IMR-90 (cell line): Measurements from ENCODE around the gene ZNF530. TPM values are rescaled to one million over a fixed set of nuclear protein-coding genes. Genes with fewer than 3 reads are reported as not detected.

Experiments
- ATAC-seq: fragments of 200-7000 bp; cut with Tn5 transposase; 2 replicates; pipeline ENCODE4 v1.9.1; 2020; ENCODE audit warnings: low read depth, mild to moderate bottlenecking, moderate library complexity
- BruUV-seq: library from RNA; stranded (reverse); fragments of 400-500 nt; replicated peaks from 2 replicates; lab custom pipeline; 2021; lab: Mats Ljungman, UMichigan
- CTCF ChIA-PET: fragments of 300-600 bp; formaldehyde crosslinking; extraction: SDS; loops from one replicate; lab custom pipeline; 2021; ENCODE audit warnings: antibody characterized with exemption; lab: Yijun Ruan, JAX
- POLR2A ChIA-PET: fragments of 300-600 bp; sonication (Branson Sonifier 250); formaldehyde crosslinking; loops from one replicate; lab custom pipeline; 2022; ENCODE audit warnings: antibody characterized with exemption; ENCODE audit not compliant: unreplicated experiment; lab: Charles Lee
- DNase-seq: peaks from one replicate; pipeline ENCODE4 v3.0.0; 2013
- H2AFZ ChIP-seq: replicated peaks from 2 replicates; pipeline ENCODE3; 2013; ENCODE audit warnings: low read length, mild to moderate bottlenecking; ENCODE audit not compliant: poor library complexity
- H2AK5ac ChIP-seq: 2 replicates; pipeline ENCODE4 v1.6.1; 2013; ENCODE audit warnings: low read depth, low read length, inconsistent platforms
- H2AK9ac ChIP-seq: replicated peaks from 2 replicates; pipeline ENCODE3; 2013; ENCODE audit warnings: mild to moderate bottlenecking, low read depth, low read length, moderate library complexity; ENCODE audit not compliant: poor library complexity
- H2BK120ac ChIP-seq: 2 replicates; pipeline ENCODE4 v1.6.1; 2013; ENCODE audit warnings: low read depth, low read length, inconsistent platforms
- H2BK15ac ChIP-seq: 3 replicates; pipeline ENCODE4 v1.6.1; 2013; ENCODE audit warnings: low read depth, low read length, inconsistent platforms
- H2BK20ac ChIP-seq: 2 replicates; pipeline ENCODE4 v1.6.1; 2013; ENCODE audit warnings: low read depth, mild to moderate bottlenecking, inconsistent platforms, low read length, moderate library complexity
- H2BK5ac ChIP-seq: 2 replicates; pipeline ENCODE4 v1.6.1; 2013; ENCODE audit warnings: mild to moderate bottlenecking, low read depth, low read length, inconsistent platforms; ENCODE audit not compliant: poor library complexity, severe bottlenecking
- H3K14ac ChIP-seq: replicated peaks from 2 replicates; pipeline ENCODE4 v1.6.1; 2013; ENCODE audit warnings: low read depth, low read length, inconsistent platforms
- H3K18ac ChIP-seq: 2 replicates; pipeline ENCODE4 v1.6.1; 2013; ENCODE audit warnings: low read depth, low read length, control low read depth
- H3K23ac ChIP-seq: 2 replicates; pipeline ENCODE4 v1.6.1; 2013; ENCODE audit warnings: low read depth, low read length, inconsistent platforms
- H3K27ac ChIP-seq: 2 replicates; pipeline ENCODE4 v1.5.1; 2013; ENCODE audit warnings: mild to moderate bottlenecking, control low read depth, low read length; ENCODE audit not compliant: insufficient read depth
- H3K27me3 ChIP-seq: 2 replicates; pipeline ENCODE4 v1.6.1; 2013; ENCODE audit warnings: low read length; ENCODE audit not compliant: control insufficient read depth, insufficient read depth
- H3K36me3 ChIP-seq: 2 replicates; pipeline ENCODE4 v1.6.1; 2013; ENCODE audit warnings: low read length, mixed read lengths; ENCODE audit not compliant: control insufficient read depth, insufficient read depth
- H3K4ac ChIP-seq: 2 replicates; pipeline ENCODE4 v1.6.1; 2013; ENCODE audit warnings: low read depth, low read length, inconsistent platforms
- H3K4me1 ChIP-seq: 2 replicates; pipeline ENCODE4 v1.6.1; 2013; ENCODE audit warnings: low read length, mixed read lengths; ENCODE audit not compliant: control insufficient read depth, insufficient read depth
- H3K4me2 ChIP-seq: 2 replicates; pipeline ENCODE4 v1.6.1; 2013; ENCODE audit warnings: low read depth, mild to moderate bottlenecking, control low read depth, low read length, moderate library complexity
- H3K4me3 ChIP-seq: 2 replicates; pipeline ENCODE4 v1.5.1; 2013; ENCODE audit warnings: low read depth, mild to moderate bottlenecking, control low read depth, low read length, moderate library complexity; ENCODE audit not compliant: insufficient read depth
- H3K56ac ChIP-seq: 2 replicates; pipeline ENCODE4 v1.6.1; 2013; ENCODE audit warnings: low read length, inconsistent platforms; ENCODE audit not compliant: insufficient read depth; ENCODE audit errors: extremely low read depth
- H3K79me1 ChIP-seq, 2 experiments: 2 replicates each; pipeline ENCODE4 v1.6.1; 2013; ENCODE audit warnings: low read length in 2 of 2, inconsistent platforms in 1 of 2, low read depth in 1 of 2
- H3K9ac ChIP-seq: 2 replicates; pipeline ENCODE4 v1.6.1; 2013; ENCODE audit warnings: low read depth, low read length, control low read depth
- H3K9me1 ChIP-seq: 2 replicates; pipeline ENCODE4 v1.6.1; 2013; ENCODE audit warnings: low read length, inconsistent platforms; ENCODE audit not compliant: insufficient read depth
- H3K9me3 ChIP-seq: 2 replicates; pipeline ENCODE4 v1.6.1; 2013; ENCODE audit warnings: low read length; ENCODE audit not compliant: control insufficient read depth, insufficient read depth
- H4K20me1 ChIP-seq: 2 replicates; pipeline ENCODE4 v1.6.1; 2013; ENCODE audit warnings: low read length, inconsistent platforms; ENCODE audit not compliant: insufficient read depth
- H4K5ac ChIP-seq: 2 replicates; pipeline ENCODE4 v1.6.1; 2013; ENCODE audit warnings: mild to moderate bottlenecking, low read depth, low read length, control low read depth
- H4K8ac ChIP-seq, 2 experiments: 2 replicates each; pipeline ENCODE4 v1.6.1; 2013; ENCODE audit warnings: low read depth in 2 of 2, low read length in 2 of 2, control low read depth in 1 of 2, inconsistent platforms in 1 of 2
- H4K91ac ChIP-seq: 2 replicates; pipeline ENCODE4 v1.6.1; 2013; ENCODE audit warnings: low read depth, low read length, inconsistent platforms; ENCODE audit not compliant: insufficient read depth
- BHLHE40 ChIP-seq: fragments of 150-350 bp; IDR thresholded peaks from 2 replicates; pipeline ENCODE4 v1.6.1; 2016; ENCODE audit warnings: mild to moderate bottlenecking, low read depth, low read length
- CEBPB ChIP-seq: IDR thresholded peaks from 2 replicates; pipeline ENCODE4 v1.6.1; 2012; ENCODE audit warnings: low read depth, low read length, improper control_type of control experiment
- CHD1 ChIP-seq: IDR thresholded peaks from 2 replicates; pipeline ENCODE4 v1.6.1; 2012; ENCODE audit warnings: low read depth, low read length, improper control_type of control experiment
- FOS ChIP-seq: fragments of 150-350 bp; IDR thresholded peaks from 2 replicates; pipeline ENCODE4 v1.6.1; 2016; ENCODE audit warnings: low read depth, low read length
- MAFK ChIP-seq: IDR thresholded peaks from 2 replicates; pipeline ENCODE4 v1.6.1; 2012; ENCODE audit warnings: low read depth, low read length, improper control_type of control experiment
- MAZ ChIP-seq: IDR thresholded peaks from 2 replicates; pipeline ENCODE4 v1.6.1; 2012; ENCODE audit warnings: low read depth, mild to moderate bottlenecking, low read length, improper control_type of control experiment, moderate library complexity, borderline replicate concordance
- NFE2L2 ChIP-seq: fragments of 150-350 bp; IDR thresholded peaks from 2 replicates; pipeline ENCODE4 v1.6.1; 2016; ENCODE audit warnings: low read depth, mild to moderate bottlenecking, low read length
- RAD21 ChIP-seq: IDR thresholded peaks from 2 replicates; pipeline ENCODE4 v1.6.1; 2012; ENCODE audit warnings: low read length, improper control_type of control experiment
- RFX5 ChIP-seq: IDR thresholded peaks from 2 replicates; pipeline ENCODE4 v1.8.0; 2012; ENCODE audit warnings: low read depth, mild to moderate bottlenecking, low read length, moderate library complexity
- SMC3 ChIP-seq: fragments of 150-350 bp; IDR thresholded peaks from 2 replicates; pipeline ENCODE4 v1.6.1; 2016; ENCODE audit warnings: low read depth, mild to moderate bottlenecking, antibody characterized with exemption, low read length, moderate library complexity
- WGBS, 2 experiments: methylation state at CpG; one replicate each; pipeline versions ENCODE4 v1.1.5 to v1.1.7; 2013; ENCODE audit warnings: missing lambda C conversion rate in 2 of 2; ENCODE audit not compliant: insufficient read length in 1 of 2; ENCODE audit errors: extremely low coverage in 2 of 2; 5-methylcytosine and 5-hydroxymethylcytosine counted together
- dilution Hi-C: fragments of 300-500 bp; cut with HindIII; formaldehyde crosslinking; loops from one replicate; pipeline ENCODE4 v1.14.3; 2018; ENCODE audit warnings: low sequenced_read_pairs; ENCODE audit not compliant: unreplicated experiment
- in situ Hi-C: fragments of 300-500 bp; cut with MboI; formaldehyde crosslinking; loops from 3 replicates; pipeline ENCODE4 v1.14.3; 2019; ENCODE audit warnings: low sequenced_read_pairs, inconsistent platforms, mixed read lengths
- intact Hi-C: fragments of 100-400 bp; cut with micrococcal nuclease; formaldehyde crosslinking; loops from 2 replicates; pipeline ENCODE4 v1.10.0; 2022
- polyA plus RNA-seq, 3 experiments: library from polyadenylated mRNA; depleted of rRNA; stranded (reverse); fragments of >200 nt; gene quantifications; 2 replicates each; pipeline ENCODE4 v1.2.3, GENCODE V29; 2012; ENCODE audit warnings: low replicate concordance in 1 of 3
- total RNA-seq: library from RNA; depleted of rRNA; stranded (reverse); fragments of >200 nt; gene quantifications from 2 replicates; pipeline ENCODE4 v1.2.3, GENCODE V29; 2012
- TF ChIP-seq, protein P1 (sequence below): conservative IDR thresholded peaks from 2 replicates; pipeline ENCODE4 v1.5.1; 2012; ENCODE audit warnings: mild to moderate bottlenecking, low read depth, low read length, improper control_type of control experiment
- TF ChIP-seq, protein P2 (sequence below): fragments of 150-350 bp; IDR thresholded peaks from 2 replicates; pipeline ENCODE4 v1.6.1; 2017; ENCODE audit warnings: mild to moderate bottlenecking, antibody characterized with exemption, low read length, low read depth

Gene ZNF530
- total and polyA plus RNA-seq, 2 of the 4 experiments (the other 2 are of a cell fraction): 2.9 to 6.6 TPM

DNA sequence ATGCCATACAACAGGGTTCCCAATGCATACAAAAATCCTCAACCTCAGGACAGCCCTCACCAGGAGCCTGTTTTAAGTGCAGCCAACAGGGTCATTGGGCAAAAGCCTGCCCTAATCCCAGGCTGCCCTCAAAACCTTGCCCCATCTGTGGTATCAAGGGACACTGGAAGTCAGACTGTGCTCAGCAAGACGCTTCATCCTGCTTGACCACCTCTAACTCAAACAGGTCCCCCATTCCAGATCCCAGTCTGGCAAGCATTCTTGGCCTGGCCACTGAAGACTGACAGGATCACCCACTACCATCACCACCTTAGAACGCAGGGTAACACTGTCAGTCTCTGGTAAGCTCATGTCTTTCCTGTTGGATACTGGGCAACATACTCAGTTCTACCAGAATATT is 54.0 kb downstream of the ZNF530 start:
- TF ChIP-seq CHD1 (no peak), RAD21 (no peak), FOS (no peak), BHLHE40 (no peak), RFX5 (no peak), NFE2L2 (no peak), MAZ (no peak), CEBPB (no peak), MAFK (no peak), SMC3 (no peak)
- TF ChIP-seq, protein P1, sequence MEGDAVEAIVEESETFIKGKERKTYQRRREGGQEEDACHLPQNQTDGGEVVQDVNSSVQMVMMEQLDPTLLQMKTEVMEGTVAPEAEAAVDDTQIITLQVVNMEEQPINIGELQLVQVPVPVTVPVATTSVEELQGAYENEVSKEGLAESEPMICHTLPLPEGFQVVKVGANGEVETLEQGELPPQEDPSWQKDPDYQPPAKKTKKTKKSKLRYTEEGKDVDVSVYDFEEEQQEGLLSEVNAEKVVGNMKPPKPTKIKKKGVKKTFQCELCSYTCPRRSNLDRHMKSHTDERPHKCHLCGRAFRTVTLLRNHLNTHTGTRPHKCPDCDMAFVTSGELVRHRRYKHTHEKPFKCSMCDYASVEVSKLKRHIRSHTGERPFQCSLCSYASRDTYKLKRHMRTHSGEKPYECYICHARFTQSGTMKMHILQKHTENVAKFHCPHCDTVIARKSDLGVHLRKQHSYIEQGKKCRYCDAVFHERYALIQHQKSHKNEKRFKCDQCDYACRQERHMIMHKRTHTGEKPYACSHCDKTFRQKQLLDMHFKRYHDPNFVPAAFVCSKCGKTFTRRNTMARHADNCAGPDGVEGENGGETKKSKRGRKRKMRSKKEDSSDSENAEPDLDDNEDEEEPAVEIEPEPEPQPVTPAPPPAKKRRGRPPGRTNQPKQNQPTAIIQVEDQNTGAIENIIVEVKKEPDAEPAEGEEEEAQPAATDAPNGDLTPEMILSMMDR: no peak
- TF ChIP-seq, protein P2, sequence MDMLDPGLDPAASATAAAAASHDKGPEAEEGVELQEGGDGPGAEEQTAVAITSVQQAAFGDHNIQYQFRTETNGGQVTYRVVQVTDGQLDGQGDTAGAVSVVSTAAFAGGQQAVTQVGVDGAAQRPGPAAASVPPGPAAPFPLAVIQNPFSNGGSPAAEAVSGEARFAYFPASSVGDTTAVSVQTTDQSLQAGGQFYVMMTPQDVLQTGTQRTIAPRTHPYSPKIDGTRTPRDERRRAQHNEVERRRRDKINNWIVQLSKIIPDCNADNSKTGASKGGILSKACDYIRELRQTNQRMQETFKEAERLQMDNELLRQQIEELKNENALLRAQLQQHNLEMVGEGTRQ: no peak
- Histone ChIP-seq H2BK120ac (no peak overlapping the region), H4K5ac (no peak overlapping the region), H3K4me2 (no peak overlapping the region), H4K8ac (no peak overlapping the region), H3K23ac (no peak overlapping the region), H4K91ac (no peak overlapping the region), H3K36me3 (no peaks in the 10 kb centered on the region), H2BK5ac (no peak overlapping the region), H4K20me1 (no peaks in the 10 kb centered on the region), H2BK20ac (no peak overlapping the region), H3K14ac (no peak overlapping the region), H3K4ac (no peak overlapping the region), H2AK9ac (no peak overlapping the region), H3K18ac (no peak overlapping the region), H3K56ac (no peak overlapping the region), H2AFZ (no peak overlapping the region), H3K4me3 (no peak overlapping the region), H2BK15ac (no peak overlapping the region), H3K9ac (no peak overlapping the region), H3K9me3 (peaks cover 9% of the 10 kb centered on the region), H3K27me3 (no peaks in the 10 kb centered on the region), H2AK5ac (no peak overlapping the region), H3K27ac (no peak overlapping the region), H3K9me1 (no peaks in the 10 kb centered on the region), H3K4me1 (no peaks in the 10 kb centered on the region), H3K79me1 (no peaks in the 10 kb centered on the region)
- in situ Hi-C loops: no loop called here
- no CpG with 5 or more reads among the region's 2 CpGs for WGBS, 2 experiments
- BruUV-seq: no TSS peak
- CTCF ChIA-PET: no interaction called here
- intact Hi-C loops: no loop called here
- ATAC-seq: no peak
- dilution Hi-C loops: no loop called here
- POLR2A ChIA-PET: no interaction called here
- no peak for DNase-seq
